HG02588 (cell line): ENCODE data around the gene TMEM109.

Experiments
- ATAC-seq: cut with Tn5 transposase; IDR thresholded peaks from one replicate; pipeline ENCODE4 v1.9.1; 2021; ENCODE audit warnings: mild to moderate bottlenecking, moderate library complexity; ENCODE audit not compliant: unreplicated experiment

TMEM109 gene

GRCh38 chr11:60924906-60925853, 11.2 kb downstream of the TMEM109 start:
- no peak for ATAC-seq

GRCh38 chr11:60925868-60926267, 11.9 kb downstream of the TMEM109 start:
- ATAC-seq: no peak

- ATAC-seq: no peak
Measured at GRCh38 chr11:60926500-60926899, 12.5 kb downstream of the TMEM109 start.

GRCh38 chr11:60927061-60927592, 13.2 kb downstream of the TMEM109 start:
- ATAC-seq: no peak

GRCh38 chr11:60927600-60927999, 13.6 kb downstream of the TMEM109 start:
- no peak for ATAC-seq

- no peak for ATAC-seq
Measured at GRCh38 chr11:60928563-60929001, 14.6 kb downstream of the TMEM109 start.

GRCh38 chr11:60929764-60930163, 15.8 kb downstream of the TMEM109 start:
- no peak for ATAC-seq

- ATAC-seq: no peak
Measured at GRCh38 chr11:60930394-60930793, 16.4 kb downstream of the TMEM109 start.

- no peak for ATAC-seq
Measured at GRCh38 chr11:60931917-60932316, 18.0 kb downstream of the TMEM109 start.

- no peak for ATAC-seq
Measured at GRCh38 chr11:60932605-60933356, 18.8 kb downstream of the TMEM109 start.

- ATAC-seq: no peak
Measured at GRCh38 chr11:60933416-60934123, 19.6 kb downstream of the TMEM109 start.

GRCh38 chr11:60934124-60934789, 20.3 kb downstream of the TMEM109 start:
- ATAC-seq: no peak

GRCh38 chr11:60934790-60935605, 21.0 kb downstream of the TMEM109 start:
- no peak for ATAC-seq

GRCh38 chr11:60935676-60936442, 21.9 kb downstream of the TMEM109 start:
- no peak for ATAC-seq

GRCh38 chr11:60936467-60937143, 22.6 kb downstream of the TMEM109 start:
- no peak for ATAC-seq

GRCh38 chr11:60937144-60937527, 23.2 kb downstream of the TMEM109 start:
- ATAC-seq: no peak

- ATAC-seq: no peak
Measured at GRCh38 chr11:60937811-60938210, 23.9 kb downstream of the TMEM109 start.

GRCh38 chr11:60938500-60938899, 24.5 kb downstream of the TMEM109 start:
- ATAC-seq: no peak
